Measurements from ENCODE around the gene CTPS2. TPM values are rescaled to one million over a fixed set of nuclear protein-coding genes. Genes with fewer than 3 reads are reported as not detected.

CTPS2 gene
- total RNA-seq, 1 donor from 2014 or later: 9.9 TPM

DNA sequence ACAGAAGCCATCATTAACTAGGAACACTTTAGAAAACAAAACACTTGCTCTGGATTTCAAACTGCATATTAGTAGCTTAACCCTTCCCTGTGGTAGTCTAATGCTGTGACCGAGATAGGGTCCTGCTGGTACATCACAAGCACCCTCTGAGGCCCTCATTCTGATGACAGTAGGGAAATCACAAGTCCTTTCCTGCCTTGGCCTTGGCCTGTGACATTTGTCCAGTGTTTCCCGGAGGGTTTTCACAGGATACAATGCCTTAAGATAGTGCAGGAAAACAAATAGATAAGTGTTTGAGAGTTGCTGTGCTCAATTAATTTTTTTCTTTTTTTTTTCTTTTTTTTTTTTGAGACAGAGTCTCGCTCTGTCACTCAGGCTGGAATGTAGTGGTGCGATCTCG lies 36.0 kb upstream of the CTPS2 start:
- Mint-ChIP-seq H3K36me3 (ENCODE audit: low read depth) (peaks cover 41% of the 10 kb centered on the region), H3K9me3 (no peaks in the 10 kb centered on the region), H3K4me3 (no peak overlapping the region), H3K27ac (no peak overlapping the region), H3K4me1 (no peaks in the 10 kb centered on the region), H3K27me3 (no peaks in the 10 kb centered on the region)
- ChIA-PET POLR2A (no interaction called here), CTCF (no interaction called here)
- intact Hi-C loops (cut with micrococcal nuclease): no loop called here
- no peak for DNase-seq
- no peak for ATAC-seq (ENCODE audit: low read depth)
- TF ChIP-seq, protein P1, sequence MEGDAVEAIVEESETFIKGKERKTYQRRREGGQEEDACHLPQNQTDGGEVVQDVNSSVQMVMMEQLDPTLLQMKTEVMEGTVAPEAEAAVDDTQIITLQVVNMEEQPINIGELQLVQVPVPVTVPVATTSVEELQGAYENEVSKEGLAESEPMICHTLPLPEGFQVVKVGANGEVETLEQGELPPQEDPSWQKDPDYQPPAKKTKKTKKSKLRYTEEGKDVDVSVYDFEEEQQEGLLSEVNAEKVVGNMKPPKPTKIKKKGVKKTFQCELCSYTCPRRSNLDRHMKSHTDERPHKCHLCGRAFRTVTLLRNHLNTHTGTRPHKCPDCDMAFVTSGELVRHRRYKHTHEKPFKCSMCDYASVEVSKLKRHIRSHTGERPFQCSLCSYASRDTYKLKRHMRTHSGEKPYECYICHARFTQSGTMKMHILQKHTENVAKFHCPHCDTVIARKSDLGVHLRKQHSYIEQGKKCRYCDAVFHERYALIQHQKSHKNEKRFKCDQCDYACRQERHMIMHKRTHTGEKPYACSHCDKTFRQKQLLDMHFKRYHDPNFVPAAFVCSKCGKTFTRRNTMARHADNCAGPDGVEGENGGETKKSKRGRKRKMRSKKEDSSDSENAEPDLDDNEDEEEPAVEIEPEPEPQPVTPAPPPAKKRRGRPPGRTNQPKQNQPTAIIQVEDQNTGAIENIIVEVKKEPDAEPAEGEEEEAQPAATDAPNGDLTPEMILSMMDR (IDR thresholded peaks at IDR 0.05): no peak

DNA sequence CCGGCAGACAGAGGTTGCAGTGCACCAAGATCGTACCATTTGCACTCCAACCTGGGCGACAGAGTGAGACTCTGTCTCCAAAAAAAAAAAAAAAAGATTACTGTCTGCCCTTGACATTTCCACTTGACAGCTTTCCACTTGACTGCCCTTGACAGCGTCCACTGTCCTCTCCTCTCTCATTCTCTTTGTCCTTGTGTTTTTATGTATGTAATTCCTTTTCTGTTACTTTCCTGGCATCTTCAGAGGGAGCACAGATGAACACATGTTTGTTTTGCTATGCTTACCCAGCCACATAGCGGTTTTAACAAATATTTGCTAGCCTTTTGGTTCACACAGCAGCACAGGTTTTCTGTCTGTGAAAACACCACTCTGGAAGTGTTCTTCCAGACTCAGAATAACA lies 33.2 kb upstream of the CTPS2 start:
- ChIA-PET CTCF (no interaction called here), POLR2A (no interaction called here)
- H3K27me3 Mint-ChIP-seq: no peaks in the 10 kb centered on the region

DNA sequence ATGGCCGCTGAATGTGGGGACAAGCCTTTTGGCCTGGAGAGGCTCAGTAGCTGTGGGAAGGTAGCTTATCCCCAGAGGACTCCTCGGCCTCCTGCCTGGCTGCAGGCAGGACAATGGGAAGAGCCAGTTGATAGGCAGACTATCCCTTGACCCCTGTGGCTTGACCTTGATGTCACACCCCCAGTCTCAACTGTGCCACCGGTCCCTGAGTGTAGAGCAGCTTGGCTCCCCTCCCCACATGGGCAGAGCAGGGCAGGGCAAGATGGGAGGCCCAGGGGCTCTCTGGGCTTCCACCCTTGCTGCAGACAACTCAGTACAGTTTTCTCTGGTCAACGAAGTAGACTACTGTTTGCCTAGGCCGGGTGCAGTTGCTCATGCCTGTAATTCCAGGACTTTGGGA lies 32.6 kb upstream of the CTPS2 start:
- ChIA-PET CTCF (no interaction called here), POLR2A (no interaction called here)
- Mint-ChIP-seq H3K36me3 (ENCODE audit: low read depth) (peaks cover 42% of the 10 kb centered on the region), H3K4me1 (no peaks in the 10 kb centered on the region), H3K27ac (no peak overlapping the region), H3K9me3 (no peaks in the 10 kb centered on the region), H3K4me3 (no peak overlapping the region), H3K27me3 (no peaks in the 10 kb centered on the region)
- TF ChIP-seq, protein P1 (IDR thresholded peaks at IDR 0.05): no peak
- intact Hi-C loops (cut with micrococcal nuclease): no loop called here
- DNase-seq: no peak
- no peak for ATAC-seq (ENCODE audit: low read depth)

More for the DNA sequence above, 33.2 kb upstream of the CTPS2 start:
- Mint-ChIP-seq H3K27ac (no peak overlapping the region), H3K4me3 (no peak overlapping the region), H3K4me1 (no peaks in the 10 kb centered on the region), H3K36me3 (ENCODE audit: low read depth) (peaks cover 44% of the 10 kb centered on the region), H3K9me3 (no peaks in the 10 kb centered on the region)
- TF ChIP-seq, protein P1 (IDR thresholded peaks at IDR 0.05): no peak
- intact Hi-C loops (cut with micrococcal nuclease): no loop called here
- DNase-seq (no peak), ATAC-seq (ENCODE audit: low read depth) (no peak)

- Mint-ChIP-seq H3K4me1 (no peaks in the 10 kb centered on the region), H3K36me3 (ENCODE audit: low read depth) (peaks cover 45% of the 10 kb centered on the region), H3K4me3 (no peak overlapping the region), H3K27ac (no peak overlapping the region), H3K9me3 (no peaks in the 10 kb centered on the region), H3K27me3 (no peaks in the 10 kb centered on the region)
- intact Hi-C loops (cut with micrococcal nuclease): no loop called here
- no peak for ATAC-seq (ENCODE audit: low read depth)
- TF ChIP-seq, protein P1 (IDR thresholded peaks at IDR 0.05): no peak
- POLR2A ChIA-PET: no interaction called here
- CTCF ChIA-PET: no interaction called here
- no peak for DNase-seq
These were observed 31.3 kb upstream of the CTPS2 start for GRCh38 chrX:16743604-16744325.

DNA sequence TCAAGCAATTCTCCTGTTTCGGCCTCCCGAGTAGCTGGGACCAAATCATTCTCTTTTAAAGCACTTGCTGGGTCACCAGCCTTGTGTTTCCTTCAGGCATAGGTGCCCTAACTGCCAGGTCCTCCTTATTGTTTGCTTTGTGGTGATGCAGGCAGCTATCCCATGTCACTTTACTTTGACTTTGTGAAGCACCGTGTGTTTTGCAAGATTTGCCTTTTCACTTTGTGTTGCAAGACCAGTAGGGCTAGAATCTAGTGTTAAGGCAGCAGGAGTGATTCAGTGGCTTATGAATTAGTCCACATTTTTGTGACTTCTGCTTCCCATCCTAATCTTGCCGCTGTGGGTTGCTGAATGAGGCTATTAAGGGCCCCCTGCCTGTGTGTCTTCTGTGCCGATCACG lies 27.1 kb upstream of the CTPS2 start:
- TF ChIP-seq, protein P1 (IDR thresholded peaks at IDR 0.05): no peak
- no peak for DNase-seq
- Mint-ChIP-seq H3K36me3 (ENCODE audit: low read depth) (peaks cover 50% of the 10 kb centered on the region), H3K27ac (no peak overlapping the region), H3K9me3 (no peaks in the 10 kb centered on the region), H3K27me3 (no peaks in the 10 kb centered on the region), H3K4me1 (no peaks in the 10 kb centered on the region), H3K4me3 (no peak overlapping the region)
- POLR2A ChIA-PET: no interaction called here
- CTCF ChIA-PET: no interaction called here
- intact Hi-C loops (cut with micrococcal nuclease): no loop called here
- ATAC-seq (ENCODE audit: low read depth): no peak
